GM12801 (cell line): ENCODE measurements around the gene CYP26C1.

Experiments
- CTCF ChIP-seq: IDR thresholded peaks from one replicate; pipeline ENCODE4 v1.5.1; 2011; ENCODE audit warnings: control low read depth; ENCODE audit not compliant: insufficient read length; ENCODE audit errors: extremely low read depth

Gene CYP26C1

GRCh38 chr10:93095225-93095624 lies 34.6 kb downstream of the CYP26C1 start:
- TF ChIP-seq CTCF = no peak

GRCh38 chr10:93096901-93097300 lies 36.3 kb downstream of the CYP26C1 start:
- TF ChIP-seq CTCF = no peak

- TF ChIP-seq CTCF = no peak
Measured at GRCh38 chr10:93097386-93097785, 36.8 kb downstream of the CYP26C1 start.

GRCh38 chr10:93098816-93099215 lies 38.2 kb downstream of the CYP26C1 start:
- no peak for TF ChIP-seq CTCF

GRCh38 chr10:93099670-93100069 lies 39.1 kb downstream of the CYP26C1 start:
- no peak for TF ChIP-seq CTCF

GRCh38 chr10:93103953-93104352 lies 43.4 kb downstream of the CYP26C1 start:
- TF ChIP-seq CTCF = no peak

- no peak for TF ChIP-seq CTCF
Measured at GRCh38 chr10:93106631-93107072, 46.1 kb downstream of the CYP26C1 start.
